ENCODE data around the gene AHDC1. TPM values are rescaled to one million over a fixed set of nuclear protein-coding genes. Genes with fewer than 3 reads are reported as not detected.
A peak's percentile ranks its signal among the peaks of the same experiment; 100 is the strongest.

The AHDC1 gene
- total and polyA plus RNA-seq, 2 of the 13 experiments (the other 11 are each of a cell fraction or from before 2014, with no cell fraction given), result 1.0 to 2.7 TPM

DNA sequence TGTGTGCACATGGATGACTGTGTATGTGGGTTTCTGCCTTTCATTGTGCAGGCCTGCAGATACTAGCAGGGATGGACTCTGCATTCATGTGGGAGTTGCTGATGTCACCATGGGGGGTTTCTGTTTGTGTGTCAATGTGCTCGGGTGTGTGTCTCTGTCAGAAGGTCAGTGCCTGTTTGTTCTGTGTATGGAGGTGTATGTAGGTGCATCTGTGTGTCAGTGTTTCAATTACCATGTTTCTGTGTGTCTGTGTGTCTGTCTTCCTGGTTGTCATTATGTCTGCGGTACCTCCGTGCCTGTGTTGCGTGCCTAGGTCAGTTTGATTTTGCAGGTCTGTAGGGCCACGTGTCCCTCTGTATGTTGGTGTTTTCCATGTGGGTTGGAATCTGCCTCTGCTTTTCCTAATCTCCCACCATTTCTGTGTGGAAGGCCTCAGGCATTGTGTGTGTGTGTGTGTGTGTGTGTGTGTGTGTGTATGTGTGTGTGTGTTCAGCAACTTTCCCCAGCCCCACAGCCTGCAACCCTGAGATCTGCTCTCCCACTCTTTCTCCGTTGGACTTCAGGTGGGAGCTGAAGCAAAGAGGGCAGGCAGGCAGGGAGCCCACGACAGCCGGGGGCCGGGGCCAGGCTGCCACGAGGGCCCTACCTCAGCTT, 77.2 kb downstream of the AHDC1 start (continued):
- no peak for TF ChIP-seq SOX6 (IDR thresholded peaks at IDR 0.05)
- TF ChIP-seq SOX6 (CRISPR knock-in tag; IDR thresholded peaks at IDR 0.05), result no peak
- TF ChIP-seq NFKBIZ (CRISPR knock-in tag; IDR thresholded peaks at IDR 0.05), result no peak
- TF ChIP-seq E2F1 (CRISPR knock-in tag; IDR thresholded peaks at IDR 0.05), result no peak
- TF ChIP-seq ZNF3 (CRISPR knock-in tag; IDR thresholded peaks at IDR 0.05), result no peak
- no peak for TF ChIP-seq SRSF9 (IDR thresholded peaks at IDR 0.05; ENCODE audit: borderline replicate concordance, insufficient read depth, low read depth, low read length, poor library complexity, severe bottlenecking)
- TF ChIP-seq YEATS4 (CRISPR knock-in tag; IDR thresholded peaks at IDR 0.05; ENCODE audit: borderline replicate concordance), result no peak
- TF ChIP-seq, protein P1, sequence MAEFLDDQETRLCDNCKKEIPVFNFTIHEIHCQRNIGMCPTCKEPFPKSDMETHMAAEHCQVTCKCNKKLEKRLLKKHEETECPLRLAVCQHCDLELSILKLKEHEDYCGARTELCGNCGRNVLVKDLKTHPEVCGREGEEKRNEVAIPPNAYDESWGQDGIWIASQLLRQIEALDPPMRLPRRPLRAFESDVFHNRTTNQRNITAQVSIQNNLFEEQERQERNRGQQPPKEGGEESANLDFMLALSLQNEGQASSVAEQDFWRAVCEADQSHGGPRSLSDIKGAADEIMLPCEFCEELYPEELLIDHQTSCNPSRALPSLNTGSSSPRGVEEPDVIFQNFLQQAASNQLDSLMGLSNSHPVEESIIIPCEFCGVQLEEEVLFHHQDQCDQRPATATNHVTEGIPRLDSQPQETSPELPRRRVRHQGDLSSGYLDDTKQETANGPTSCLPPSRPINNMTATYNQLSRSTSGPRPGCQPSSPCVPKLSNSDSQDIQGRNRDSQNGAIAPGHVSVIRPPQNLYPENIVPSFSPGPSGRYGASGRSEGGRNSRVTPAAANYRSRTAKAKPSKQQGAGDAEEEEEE (CRISPR knock-in tag; IDR thresholded peaks at IDR 0.05; ENCODE audit: borderline replicate concordance), result no peak
- TF ChIP-seq, protein P2, sequence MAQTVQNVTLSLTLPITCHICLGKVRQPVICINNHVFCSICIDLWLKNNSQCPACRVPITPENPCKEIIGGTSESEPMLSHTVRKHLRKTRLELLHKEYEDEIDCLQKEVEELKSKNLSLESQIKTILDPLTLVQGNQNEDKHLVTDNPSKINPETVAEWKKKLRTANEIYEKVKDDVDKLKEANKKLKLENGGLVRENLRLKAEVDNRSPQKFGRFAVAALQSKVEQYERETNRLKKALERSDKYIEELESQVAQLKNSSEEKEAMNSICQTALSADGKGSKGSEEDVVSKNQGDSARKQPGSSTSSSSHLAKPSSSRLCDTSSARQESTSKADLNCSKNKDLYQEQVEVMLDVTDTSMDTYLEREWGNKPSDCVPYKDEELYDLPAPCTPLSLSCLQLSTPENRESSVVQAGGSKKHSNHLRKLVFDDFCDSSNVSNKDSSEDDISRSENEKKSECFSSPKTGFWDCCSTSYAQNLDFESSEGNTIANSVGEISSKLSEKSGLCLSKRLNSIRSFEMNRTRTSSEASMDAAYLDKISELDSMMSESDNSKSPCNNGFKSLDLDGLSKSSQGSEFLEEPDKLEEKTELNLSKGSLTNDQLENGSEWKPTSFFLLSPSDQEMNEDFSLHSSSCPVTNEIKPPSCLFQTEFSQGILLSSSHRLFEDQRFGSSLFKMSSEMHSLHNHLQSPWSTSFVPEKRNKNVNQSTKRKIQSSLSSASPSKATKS (CRISPR knock-in tag; IDR thresholded peaks at IDR 0.05), result no peak
- TF ChIP-seq PAWR (CRISPR knock-in tag; IDR thresholded peaks at IDR 0.05; ENCODE audit: borderline replicate concordance), result no peak
- TF ChIP-seq HNF4G (IDR thresholded peaks at IDR 0.05; ENCODE audit: borderline replicate concordance, low read depth, low read length), result no peak
- TF ChIP-seq HNF4G (CRISPR knock-in tag; IDR thresholded peaks at IDR 0.05; ENCODE audit: borderline replicate concordance, low read depth), result no peak
- TF ChIP-seq, protein P3, sequence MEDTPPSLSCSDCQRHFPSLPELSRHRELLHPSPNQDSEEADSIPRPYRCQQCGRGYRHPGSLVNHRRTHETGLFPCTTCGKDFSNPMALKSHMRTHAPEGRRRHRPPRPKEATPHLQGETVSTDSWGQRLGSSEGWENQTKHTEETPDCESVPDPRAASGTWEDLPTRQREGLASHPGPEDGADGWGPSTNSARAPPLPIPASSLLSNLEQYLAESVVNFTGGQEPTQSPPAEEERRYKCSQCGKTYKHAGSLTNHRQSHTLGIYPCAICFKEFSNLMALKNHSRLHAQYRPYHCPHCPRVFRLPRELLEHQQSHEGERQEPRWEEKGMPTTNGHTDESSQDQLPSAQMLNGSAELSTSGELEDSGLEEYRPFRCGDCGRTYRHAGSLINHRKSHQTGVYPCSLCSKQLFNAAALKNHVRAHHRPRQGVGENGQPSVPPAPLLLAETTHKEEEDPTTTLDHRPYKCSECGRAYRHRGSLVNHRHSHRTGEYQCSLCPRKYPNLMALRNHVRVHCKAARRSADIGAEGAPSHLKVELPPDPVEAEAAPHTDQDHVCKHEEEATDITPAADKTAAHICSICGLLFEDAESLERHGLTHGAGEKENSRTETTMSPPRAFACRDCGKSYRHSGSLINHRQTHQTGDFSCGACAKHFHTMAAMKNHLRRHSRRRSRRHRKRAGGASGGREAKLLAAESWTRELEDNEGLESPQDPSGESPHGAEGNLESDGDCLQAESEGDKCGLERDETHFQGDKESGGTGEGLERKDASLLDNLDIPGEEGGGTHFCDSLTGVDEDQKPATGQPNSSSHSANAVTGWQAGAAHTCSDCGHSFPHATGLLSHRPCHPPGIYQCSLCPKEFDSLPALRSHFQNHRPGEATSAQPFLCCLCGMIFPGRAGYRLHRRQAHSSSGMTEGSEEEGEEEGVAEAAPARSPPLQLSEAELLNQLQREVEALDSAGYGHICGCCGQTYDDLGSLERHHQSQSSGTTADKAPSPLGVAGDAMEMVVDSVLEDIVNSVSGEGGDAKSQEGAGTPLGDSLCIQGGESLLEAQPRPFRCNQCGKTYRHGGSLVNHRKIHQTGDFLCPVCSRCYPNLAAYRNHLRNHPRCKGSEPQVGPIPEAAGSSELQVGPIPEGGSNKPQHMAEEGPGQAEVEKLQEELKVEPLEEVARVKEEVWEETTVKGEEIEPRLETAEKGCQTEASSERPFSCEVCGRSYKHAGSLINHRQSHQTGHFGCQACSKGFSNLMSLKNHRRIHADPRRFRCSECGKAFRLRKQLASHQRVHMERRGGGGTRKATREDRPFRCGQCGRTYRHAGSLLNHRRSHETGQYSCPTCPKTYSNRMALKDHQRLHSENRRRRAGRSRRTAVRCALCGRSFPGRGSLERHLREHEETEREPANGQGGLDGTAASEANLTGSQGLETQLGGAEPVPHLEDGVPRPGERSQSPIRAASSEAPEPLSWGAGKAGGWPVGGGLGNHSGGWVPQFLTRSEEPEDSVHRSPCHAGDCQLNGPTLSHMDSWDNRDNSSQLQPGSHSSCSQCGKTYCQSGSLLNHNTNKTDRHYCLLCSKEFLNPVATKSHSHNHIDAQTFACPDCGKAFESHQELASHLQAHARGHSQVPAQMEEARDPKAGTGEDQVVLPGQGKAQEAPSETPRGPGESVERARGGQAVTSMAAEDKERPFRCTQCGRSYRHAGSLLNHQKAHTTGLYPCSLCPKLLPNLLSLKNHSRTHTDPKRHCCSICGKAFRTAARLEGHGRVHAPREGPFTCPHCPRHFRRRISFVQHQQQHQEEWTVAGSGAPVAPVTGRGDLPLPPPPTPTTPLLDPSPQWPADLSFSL (CRISPR knock-in tag; IDR thresholded peaks at IDR 0.05), result peak; percentile 93
- no peak for TF ChIP-seq ZNF234 (CRISPR knock-in tag; conservative IDR thresholded peaks at IDR 0.05)
- TF ChIP-seq ZNF513 (CRISPR knock-in tag; conservative IDR thresholded peaks at IDR 0.05), result no peak
- no peak for TF ChIP-seq RFXAP (CRISPR knock-in tag; IDR thresholded peaks at IDR 0.05; ENCODE audit: borderline replicate concordance)

All from HepG2 (cell line).